A673 (cell line): ENCODE measurements around the gene PRRG3.

Experiments
- CTCF ChIP-seq: fragments of 300-800, 200-600 bp; sonication (generic); conservative IDR thresholded peaks from 2 replicates; pipeline ENCODE4 v1.5.1; 2017; ENCODE audit warnings: low read depth, mild to moderate bottlenecking, antibody characterized with exemption, low read length, moderate library complexity, mixed read lengths
- EZH2 ChIP-seq: fragments of 200-600 bp; sonication (generic); IDR thresholded peaks from 2 replicates; pipeline ENCODE4 v1.6.1; 2017; ENCODE audit warnings: borderline replicate concordance, low read depth, mild to moderate bottlenecking, mixed read lengths, antibody characterized with exemption, low read length; ENCODE audit not compliant: poor library complexity, severe bottlenecking

- TF ChIP-seq EZH2 = no peak
- no peak for TF ChIP-seq CTCF
These were observed 32.1 kb downstream of the PRRG3 start for GRCh38 chrX:151727346-151727745.
